Measurements from ENCODE around the gene NTN5.
"Not testable (repeated sequence)": the region's sequence is repeated elsewhere in the genome, so short reads cannot be mapped to it uniquely, and the experiment has no call there.

The NTN5 gene

GRCh38 chr19:48634036-48634342 lies 38.8 kb downstream of the NTN5 start:
- Mint-ChIP-seq H3K4me3 (peak overlapping the region; percentile 84 to 95), H3K27ac (peak overlapping the region; percentile 42 to 90), H3K9me3 (peaks cover 7 to 8% of the 10 kb centered on the region in 2 donors), H3K27me3 (no peaks in the 10 kb centered on the region), H3K4me1 (peaks cover 75% of the 10 kb centered on the region)
- DNase-seq: no peak
- no peak for ATAC-seq

- Mint-ChIP-seq H3K4me3 (peak overlapping the region; percentile 84 to 95), H3K27ac (peak overlapping the region in 1 of 2 donors; percentile 42), H3K9me3 (peaks cover under 1 to 2% of the 10 kb centered on the region in 2 donors), H3K4me1 (peaks cover 75% of the 10 kb centered on the region), H3K27me3 (no peaks in the 10 kb centered on the region)
- ATAC-seq (no peak), DNase-seq (no peak)
Observed at GRCh38 chr19:48633148-48634035, 39.4 kb downstream of the NTN5 start.

GRCh38 chr19:48632692-48633147 lies 40.1 kb downstream of the NTN5 start:
- Mint-ChIP-seq H3K27me3 (no peaks in the 10 kb centered on the region), H3K27ac (no peak overlapping the region), H3K9me3 (no peaks in the 10 kb centered on the region), H3K4me3 (no peak overlapping the region), H3K4me1 (peaks cover 72% of the 10 kb centered on the region)
- DNase-seq (no peak), ATAC-seq (no peak)

- H3K4me1 Mint-ChIP-seq: peaks cover 73% of the 10 kb centered on the region
- not testable (repeated sequence) for ATAC-seq, H3K27ac Mint-ChIP-seq, H3K4me3 Mint-ChIP-seq, H3K9me3 Mint-ChIP-seq, H3K27me3 Mint-ChIP-seq, DNase-seq
Observed at GRCh38 chr19:48632286-48632685, 40.5 kb downstream of the NTN5 start.

- ATAC-seq: no peak
- Mint-ChIP-seq H3K4me3 (no peak overlapping the region), H3K27me3 (no peaks in the 10 kb centered on the region), H3K4me1 (peaks cover 79% of the 10 kb centered on the region), H3K9me3 (no peaks in the 10 kb centered on the region), H3K27ac (no peak overlapping the region)
- DNase-seq: no peak
Observed at GRCh38 chr19:48631225-48631624, 41.6 kb downstream of the NTN5 start.

GRCh38 chr19:48630296-48631063 lies 42.3 kb downstream of the NTN5 start:
- Mint-ChIP-seq H3K9me3 (no peaks in the 10 kb centered on the region), H3K4me1 (peaks cover 82% of the 10 kb centered on the region), H3K4me3 (no peak overlapping the region), H3K27me3 (no peaks in the 10 kb centered on the region), H3K27ac (no peak overlapping the region)
- ATAC-seq (no peak), DNase-seq (no peak)

- ATAC-seq: no peak
- Mint-ChIP-seq H3K27me3 (no peaks in the 10 kb centered on the region), H3K9me3 (no peaks in the 10 kb centered on the region), H3K4me3 (no peak overlapping the region), H3K4me1 (peaks cover 82% of the 10 kb centered on the region), H3K27ac (no peak overlapping the region)
- peak in 1 of 2 donors; percentile 29 for DNase-seq
Observed at GRCh38 chr19:48629599-48630295, 43.1 kb downstream of the NTN5 start.

- no peak for DNase-seq
- ATAC-seq: no peak
- Mint-ChIP-seq H3K27ac (no peak overlapping the region), H3K4me3 (no peak overlapping the region), H3K27me3 (no peaks in the 10 kb centered on the region), H3K9me3 (no peaks in the 10 kb centered on the region), H3K4me1 (peaks cover 82% of the 10 kb centered on the region)
Observed at GRCh38 chr19:48629297-48629598, 43.6 kb downstream of the NTN5 start.

GRCh38 chr19:48628486-48629296 lies 44.1 kb downstream of the NTN5 start:
- H3K4me3 Mint-ChIP-seq: no peak overlapping the region
- no peaks in the 10 kb centered on the region for H3K9me3 Mint-ChIP-seq
- no peak for ATAC-seq
- no peaks in the 10 kb centered on the region for H3K27me3 Mint-ChIP-seq
- DNase-seq: no peak
- peaks cover 82% of the 10 kb centered on the region for H3K4me1 Mint-ChIP-seq
- H3K27ac Mint-ChIP-seq: peak overlapping the region in 1 of 2 donors; percentile 75

- H3K4me1 Mint-ChIP-seq: peaks cover 81% of the 10 kb centered on the region
- H3K9me3 Mint-ChIP-seq: no peaks in the 10 kb centered on the region
- ATAC-seq (no peak), DNase-seq (no peak)
- no peaks in the 10 kb centered on the region for H3K27me3 Mint-ChIP-seq
- no peak overlapping the region for H3K4me3 Mint-ChIP-seq
- H3K27ac Mint-ChIP-seq: no peak overlapping the region
Observed at GRCh38 chr19:48627865-48628314, 44.9 kb downstream of the NTN5 start.

GRCh38 chr19:48627201-48627864 lies 45.5 kb downstream of the NTN5 start:
- peaks cover 80% of the 10 kb centered on the region for H3K4me1 Mint-ChIP-seq
- H3K4me3 Mint-ChIP-seq: peak overlapping the region in 1 of 2 donors; percentile 38
- H3K27ac Mint-ChIP-seq: peak overlapping the region in 1 of 2 donors; percentile 39
- ATAC-seq (peak; percentile 39), DNase-seq (peak in 1 of 2 donors; percentile 47)
- no peaks in the 10 kb centered on the region for H3K9me3 Mint-ChIP-seq
- H3K27me3 Mint-ChIP-seq: no peaks in the 10 kb centered on the region

- H3K27me3 Mint-ChIP-seq: no peaks in the 10 kb centered on the region
- H3K4me3 Mint-ChIP-seq: peak overlapping the region in 1 of 2 donors; percentile 51
- H3K27ac Mint-ChIP-seq: no peak overlapping the region
- H3K9me3 Mint-ChIP-seq: no peaks in the 10 kb centered on the region
- DNase-seq: no peak
- peaks cover 89% of the 10 kb centered on the region for H3K4me1 Mint-ChIP-seq
- ATAC-seq: no peak
Observed at GRCh38 chr19:48625891-48626327, 46.9 kb downstream of the NTN5 start.

- no peaks in the 10 kb centered on the region for H3K27me3 Mint-ChIP-seq
- H3K9me3 Mint-ChIP-seq: no peaks in the 10 kb centered on the region
- peak overlapping the region; percentile 36 to 60 for H3K27ac Mint-ChIP-seq
- DNase-seq (no peak), ATAC-seq (no peak)
- H3K4me1 Mint-ChIP-seq: peaks cover 86% of the 10 kb centered on the region
- H3K4me3 Mint-ChIP-seq: peak overlapping the region; percentile 92 to 94
Observed at GRCh38 chr19:48624791-48625723, 47.8 kb downstream of the NTN5 start.

All from stimulated activated naive CD8-positive, alpha-beta T cell treated with anti-CD3 and anti-CD28 coated beads, Interleukin-15, amount 100 ng/mL, for 72 hours (primary cell).